SK-N-SH treated with all-trans-retinoic acid at 6 μM for 48 hours (cell line): ENCODE data around the gene ZNF462.

ENCODE experiments used
- ATAC-seq: fragments of 200-7000 bp; cut with Tn5 transposase; 3 replicates; pipeline ENCODE4 v1.9.1; 2020; ENCODE audit warnings: mild to moderate bottlenecking, moderate library complexity
- ARNTL ChIP-seq: fragments of 450-650 bp; formaldehyde crosslinking; IDR thresholded peaks from 2 replicates; pipeline ENCODE4 v1.5.0; 2020; ENCODE audit warnings: low read depth, mild to moderate bottlenecking, moderate library complexity, borderline replicate concordance
- CREB5 ChIP-seq: fragments of 250-450 bp; sonication (Bioruptor Pico); IDR thresholded peaks from 2 replicates; pipeline ENCODE4 v1.5.1; 2020; ENCODE audit warnings: low read depth, mild to moderate bottlenecking, moderate library complexity
- CSDC2 ChIP-seq: fragments of 250-450 bp; sonication (Bioruptor Pico); IDR thresholded peaks from 2 replicates; pipeline ENCODE4 v1.5.0; 2020; ENCODE audit warnings: mild to moderate bottlenecking, moderate library complexity
- CSRNP3 ChIP-seq: fragments of 250-450 bp; sonication (Bioruptor Pico); IDR thresholded peaks from 2 replicates; pipeline ENCODE4 v1.5.1; 2021; ENCODE audit warnings: mild to moderate bottlenecking, moderate library complexity
- ESRRG ChIP-seq: fragments of 250-450 bp; sonication (Bioruptor Pico); IDR thresholded peaks from 2 replicates; pipeline ENCODE4 v1.6.1; 2021; ENCODE audit warnings: mild to moderate bottlenecking
- OSR1 ChIP-seq: fragments of 250-450 bp; sonication (Bioruptor Pico); IDR thresholded peaks from 2 replicates; pipeline ENCODE4 v1.8.0; 2022; ENCODE audit warnings: moderate library complexity, mild to moderate bottlenecking, inconsistent platforms
- PATZ1 ChIP-seq: fragments of 250-450 bp; sonication (Bioruptor Pico); IDR thresholded peaks from 2 replicates; pipeline ENCODE4 v1.8.0; 2020; ENCODE audit warnings: mild to moderate bottlenecking, moderate library complexity, borderline replicate concordance
- POU6F1 ChIP-seq: fragments of 250-450 bp; sonication (Bioruptor Pico); IDR thresholded peaks from 2 replicates; pipeline ENCODE4 v1.8.0; 2021; ENCODE audit warnings: low read depth, mild to moderate bottlenecking, moderate library complexity, borderline replicate concordance
- PPARA ChIP-seq: fragments of 250-450 bp; sonication (Bioruptor Pico); IDR thresholded peaks from 2 replicates; pipeline ENCODE4 v1.5.0; 2020; ENCODE audit warnings: mild to moderate bottlenecking, borderline replicate concordance
- RARB ChIP-seq: fragments of 250-450 bp; sonication (Bioruptor Pico); IDR thresholded peaks from 2 replicates; pipeline ENCODE4 v1.8.0; 2021; ENCODE audit warnings: mild to moderate bottlenecking, moderate library complexity
- SNAI2 ChIP-seq: fragments of 250-450 bp; sonication (Bioruptor Pico); IDR thresholded peaks from 2 replicates; pipeline ENCODE4 v1.5.0; 2020; ENCODE audit warnings: mild to moderate bottlenecking, moderate library complexity
- TOX ChIP-seq: fragments of 250-450 bp; sonication (Bioruptor Pico); IDR thresholded peaks from 2 replicates; pipeline ENCODE4 v1.8.0; 2021; ENCODE audit warnings: mild to moderate bottlenecking, moderate library complexity, borderline replicate concordance
- TSHZ2 ChIP-seq: fragments of 250-450 bp; sonication (Bioruptor Pico); IDR thresholded peaks from 2 replicates; pipeline ENCODE4 v1.5.0; 2020; ENCODE audit warnings: mild to moderate bottlenecking, moderate library complexity
- ZC3H10 ChIP-seq: fragments of 250-450 bp; sonication (Bioruptor Pico); IDR thresholded peaks from 2 replicates; pipeline ENCODE4 v1.5.1; 2021; ENCODE audit warnings: mild to moderate bottlenecking, moderate library complexity
- ZFP3 ChIP-seq: fragments of 250-450 bp; sonication (Bioruptor Pico); IDR thresholded peaks from 2 replicates; pipeline ENCODE4 v1.5.0; 2020; ENCODE audit warnings: mild to moderate bottlenecking, moderate library complexity
- ZFP30 ChIP-seq: fragments of 450-650 bp; formaldehyde crosslinking; IDR thresholded peaks from 2 replicates; pipeline ENCODE4 v1.5.0; 2022; ENCODE audit warnings: mild to moderate bottlenecking, moderate library complexity
- ZNF565 ChIP-seq: fragments of 450-650 bp; formaldehyde crosslinking; conservative IDR thresholded peaks from 2 replicates; pipeline ENCODE4 v1.5.0; 2020; ENCODE audit warnings: low read depth, mild to moderate bottlenecking, moderate library complexity
- ZNF70 ChIP-seq: fragments of 450-650 bp; formaldehyde crosslinking; IDR thresholded peaks from 2 replicates; pipeline ENCODE4 v1.5.0; 2020; ENCODE audit warnings: mild to moderate bottlenecking, moderate library complexity
- ZNF8 ChIP-seq: fragments of 450-650 bp; formaldehyde crosslinking; IDR thresholded peaks from 2 replicates; pipeline ENCODE4 v1.5.0; 2020; ENCODE audit warnings: mild to moderate bottlenecking, moderate library complexity

ZNF462 gene

GRCh38 chr9:106862110-106862820 is 701 bp upstream of the ZNF462 start:
- ATAC-seq, result peak; percentile 36
- no peak for TF ChIP-seq TOX (CRISPR knock-in tag)
- no peak for TF ChIP-seq RARB
- no peak for TF ChIP-seq ZNF8
- no peak for TF ChIP-seq ESRRG (CRISPR knock-in tag)
- no peak for TF ChIP-seq ZNF565 (CRISPR knock-in tag)
- TF ChIP-seq PPARA (CRISPR knock-in tag), result no peak

GRCh38 chr9:106864373-106865143 is 1.6 kb downstream of the ZNF462 start:
- peak; percentile 8 for ATAC-seq
- TF ChIP-seq CSDC2 (CRISPR knock-in tag), result 0 out of 2 replicates have a peak, but pooled peaks have one; percentile 16
- TF ChIP-seq ESRRG (CRISPR knock-in tag), result no peak

- ATAC-seq, result no peak
- TF ChIP-seq OSR1 (no peak), ZFP30 (no peak), PATZ1 (CRISPR knock-in tag) (no peak), SNAI2 (CRISPR knock-in tag) (no peak), PPARA (CRISPR knock-in tag) (no peak), CSRNP3 (CRISPR knock-in tag) (no peak), ESRRG (CRISPR knock-in tag) (no peak), RARB (no peak), TSHZ2 (CRISPR knock-in tag) (no peak), POU6F1 (no peak), ZFP3 (CRISPR knock-in tag) (no peak), CREB5 (no peak), ZNF565 (CRISPR knock-in tag) (no peak), ZC3H10 (CRISPR knock-in tag) (no peak), ZNF70 (no peak), TOX (CRISPR knock-in tag) (no peak), ARNTL (CRISPR knock-in tag) (no peak), CSDC2 (CRISPR knock-in tag) (no peak)
These were observed 3.3 kb downstream of the ZNF462 start for GRCh38 chr9:106866243-106866642.
